Caco-2 (cell line): Measurements from ENCODE around the gene ANKLE1. TPM values are rescaled to one million over a fixed set of nuclear protein-coding genes. Genes with fewer than 3 reads are reported as not detected.

Experiments used
- BruUV-seq: library from RNA; stranded (reverse); fragments of 400-500 nt; replicated peaks from 2 replicates; lab custom pipeline; 2021; lab: Mats Ljungman, UMichigan
- CTCF ChIA-PET: fragments of 300-600 bp; sonication (Branson Sonifier 250); formaldehyde crosslinking; loops from one replicate; lab custom pipeline; 2022; ENCODE audit warnings: antibody characterized with exemption; lab: Charles Lee
- POLR2A ChIA-PET: fragments of 300-600 bp; sonication (Branson Sonifier 250); formaldehyde crosslinking; loops from one replicate; lab custom pipeline; 2022; ENCODE audit warnings: antibody characterized with exemption; lab: Charles Lee
- DNase-seq, 2 experiments: peaks; one replicate each; pipeline versions ENCODE4 v3.0.0 to v3.0.0-alpha.2; 2020 to 2022
- H3K27me3 ChIP-seq: replicated peaks from 2 replicates; pipeline ENCODE4 v1.6.0; 2011; ENCODE audit warnings: low read length; ENCODE audit not compliant: control insufficient read depth, insufficient read depth
- H3K36me3 ChIP-seq: 2 replicates; pipeline ENCODE4 v1.5.1; 2011; ENCODE audit warnings: low read length; ENCODE audit not compliant: control insufficient read depth, insufficient read depth
- H3K4me1 ChIP-seq: fragments of 250-450 bp; sonication (Bioruptor Pico); 2 replicates; pipeline ENCODE4 v1.5.1; 2020; ENCODE audit warnings: mild to moderate bottlenecking
- H3K4me3 ChIP-seq: 2 replicates; pipeline ENCODE4 v1.5.1; 2011; ENCODE audit warnings: low read depth, mild to moderate bottlenecking, control low read depth, low read length
- H3K9me3 ChIP-seq: fragments of 250-450 bp; sonication (Bioruptor Pico); 2 replicates; pipeline ENCODE4 v1.5.1; 2020; ENCODE audit warnings: mild to moderate bottlenecking, moderate library complexity
- H3K27ac Mint-ChIP-seq: one replicate; pipeline ENCODE4 v1.8.0; 2022; ENCODE audit warnings: mixed read lengths; ENCODE audit not compliant: unreplicated experiment
- H3K27me3 Mint-ChIP-seq: one replicate; pipeline ENCODE4 v1.8.0; 2022; ENCODE audit warnings: mixed read lengths; ENCODE audit not compliant: insufficient read depth, unreplicated experiment
- H3K36me3 Mint-ChIP-seq: one replicate; pipeline ENCODE4 v1.8.0; 2022; ENCODE audit warnings: mild to moderate bottlenecking, mixed read lengths; ENCODE audit not compliant: insufficient read depth, unreplicated experiment
- H3K4me1 Mint-ChIP-seq: one replicate; pipeline ENCODE4 v1.8.0; 2022; ENCODE audit warnings: low read depth, mixed read lengths; ENCODE audit not compliant: unreplicated experiment
- H3K4me3 Mint-ChIP-seq: one replicate; pipeline ENCODE4 v1.8.0; 2022; ENCODE audit warnings: mild to moderate bottlenecking, moderate library complexity, mixed read lengths; ENCODE audit not compliant: unreplicated experiment
- H3K9me3 Mint-ChIP-seq: one replicate; pipeline ENCODE4 v1.8.0; 2022; ENCODE audit warnings: mixed read lengths; ENCODE audit not compliant: unreplicated experiment
- intact Hi-C: fragments of 100-400 bp; cut with micrococcal nuclease; formaldehyde crosslinking; loops from one replicate; pipeline ENCODE4 v1.10.0; 2022; ENCODE audit not compliant: unreplicated experiment
- total RNA-seq: library from RNA; stranded (reverse); gene quantifications from 2 replicates; pipeline ENCODE4 v1.2.3, GENCODE V29; 2022
- TF ChIP-seq, protein P1 (sequence below), 2 experiments: fragments of 200-600 bp in 1 of 2; IDR thresholded peaks; 1 replicate in 1 of 2; 2 replicates in 1 of 2; pipeline versions ENCODE4 v1.5.1 to v1.8.0; 2011 to 2022; ENCODE audit warnings: antibody characterized with exemption in 1 of 2, control low read depth in 1 of 2, inconsistent platforms in 1 of 2, low read depth in 1 of 2, low read length in 1 of 2, mild to moderate bottlenecking in 1 of 2, moderate library complexity in 1 of 2; ENCODE audit not compliant: insufficient read depth in 1 of 2, severe bottlenecking in 1 of 2, unreplicated experiment in 1 of 2

Gene ANKLE1
- total RNA-seq, 1 experiment from 2014 or later: 14.3 TPM

GRCh38 chr19:17289489-17289888 is 7.8 kb downstream of the ANKLE1 start:
- TF ChIP-seq, protein P1, sequence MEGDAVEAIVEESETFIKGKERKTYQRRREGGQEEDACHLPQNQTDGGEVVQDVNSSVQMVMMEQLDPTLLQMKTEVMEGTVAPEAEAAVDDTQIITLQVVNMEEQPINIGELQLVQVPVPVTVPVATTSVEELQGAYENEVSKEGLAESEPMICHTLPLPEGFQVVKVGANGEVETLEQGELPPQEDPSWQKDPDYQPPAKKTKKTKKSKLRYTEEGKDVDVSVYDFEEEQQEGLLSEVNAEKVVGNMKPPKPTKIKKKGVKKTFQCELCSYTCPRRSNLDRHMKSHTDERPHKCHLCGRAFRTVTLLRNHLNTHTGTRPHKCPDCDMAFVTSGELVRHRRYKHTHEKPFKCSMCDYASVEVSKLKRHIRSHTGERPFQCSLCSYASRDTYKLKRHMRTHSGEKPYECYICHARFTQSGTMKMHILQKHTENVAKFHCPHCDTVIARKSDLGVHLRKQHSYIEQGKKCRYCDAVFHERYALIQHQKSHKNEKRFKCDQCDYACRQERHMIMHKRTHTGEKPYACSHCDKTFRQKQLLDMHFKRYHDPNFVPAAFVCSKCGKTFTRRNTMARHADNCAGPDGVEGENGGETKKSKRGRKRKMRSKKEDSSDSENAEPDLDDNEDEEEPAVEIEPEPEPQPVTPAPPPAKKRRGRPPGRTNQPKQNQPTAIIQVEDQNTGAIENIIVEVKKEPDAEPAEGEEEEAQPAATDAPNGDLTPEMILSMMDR (IDR thresholded peaks at IDR 0.05; ENCODE audit: insufficient read depth in 1 of 2, low read depth in 1 of 2, low read length in 1 of 2, severe bottlenecking in 1 of 2, unreplicated experiment in 1 of 2): no peak
- no peaks in the 10 kb centered on the region for H3K9me3 Mint-ChIP-seq
- H3K36me3 ChIP-seq: peaks cover 1% of the 10 kb centered on the region; the same call in 1 of the 2 replicates
- H3K4me3 ChIP-seq: no peak overlapping the region
- POLR2A ChIA-PET: no interaction called here
- H3K4me3 Mint-ChIP-seq: no peak overlapping the region
- no peaks in the 10 kb centered on the region for H3K27me3 ChIP-seq
- peaks cover 5% of the 10 kb centered on the region for H3K4me1 Mint-ChIP-seq
- H3K27ac Mint-ChIP-seq: no peak overlapping the region
- peaks cover 7% of the 10 kb centered on the region for H3K36me3 Mint-ChIP-seq
- no TSS peak for BruUV-seq
- DNase-seq: peak; percentile 81 to 86
- intact Hi-C loops: no loop called here
- peaks cover 11% of the 10 kb centered on the region; the same call in 1 of the 2 replicates for H3K4me1 ChIP-seq
- H3K9me3 ChIP-seq: no peaks in the 10 kb centered on the region
- no peaks in the 10 kb centered on the region for H3K27me3 Mint-ChIP-seq
- CTCF ChIA-PET: no interaction called here

- H3K27me3 ChIP-seq: no peaks in the 10 kb centered on the region
- BruUV-seq: no TSS peak
- intact Hi-C loops: loop anchor here (1.0 to 5.0 kb wide), 3 partner anchors 13 to 98 kb away; partner anchors contain the start of gene MRPL34
Measured at GRCh38 chr19:17292301-17293074, 10.8 kb downstream of the ANKLE1 start.

DNA sequence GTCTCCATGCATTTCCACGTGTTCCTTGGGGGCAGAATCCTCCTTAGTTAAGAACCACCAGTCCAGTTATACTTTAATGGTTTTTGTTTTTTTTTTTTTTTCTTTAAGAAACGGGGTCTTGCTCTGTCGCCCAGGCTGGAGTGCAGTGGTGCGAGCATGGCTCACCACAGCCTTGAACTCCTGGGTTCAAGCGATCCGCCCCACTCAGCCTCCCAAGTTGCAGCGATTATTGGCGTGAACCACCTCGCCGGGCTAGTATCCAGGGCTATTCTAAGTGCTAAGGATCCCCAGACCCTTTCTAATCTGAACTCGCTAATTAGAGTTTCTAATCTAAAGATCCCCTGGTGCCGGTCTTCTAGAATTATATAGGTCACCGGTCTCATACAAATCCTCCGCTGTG is 11.9 kb downstream of the ANKLE1 start:
- intact Hi-C loops: loop anchor here (2.0 to 5.0 kb wide), 2 partner anchors 34 to 97 kb away; no protein-coding TSS in a partner anchor
- CTCF ChIA-PET: interaction anchor here (0.6 to 1.8 kb wide), 6 partner anchors 9 to 112 kb away, joined by 3 to 44 read pairs (median 5); partner anchors contain the start of genes ABHD8, BST2, MRPL34 and USHBP1
- H3K36me3 Mint-ChIP-seq: peaks cover 27% of the 10 kb centered on the region
- no peaks in the 10 kb centered on the region for H3K4me1 Mint-ChIP-seq
- H3K4me3 ChIP-seq: no peak overlapping the region; the same call in 1 of the 2 replicates
- H3K27me3 Mint-ChIP-seq: no peaks in the 10 kb centered on the region
- no peaks in the 10 kb centered on the region for H3K27me3 ChIP-seq
- BruUV-seq: TSS peak; percentile 28
- no peaks in the 10 kb centered on the region for H3K4me1 ChIP-seq
- peaks cover 5% of the 10 kb centered on the region; the same call in 1 of the 2 replicates for H3K9me3 ChIP-seq
- POLR2A ChIA-PET: interaction anchor here (1.6 kb wide), 1 partner anchor 12 kb away, joined by 12 read pairs; the partner anchor contains the start of gene MRPL34
- no peak for DNase-seq
- H3K9me3 Mint-ChIP-seq: no peaks in the 10 kb centered on the region
- TF ChIP-seq, protein P1 (IDR thresholded peaks at IDR 0.05; ENCODE audit: insufficient read depth in 1 of 2, low read depth in 1 of 2, low read length in 1 of 2, severe bottlenecking in 1 of 2, unreplicated experiment in 1 of 2): no peak
- H3K4me3 Mint-ChIP-seq: no peak overlapping the region
- peaks cover 3% of the 10 kb centered on the region; the same call in 1 of the 2 replicates for H3K36me3 ChIP-seq
- no peak overlapping the region for H3K27ac Mint-ChIP-seq

More at GRCh38 chr19:17292301-17293074, 10.8 kb downstream of the ANKLE1 start:
- POLR2A ChIA-PET: interaction anchor here (0.6 to 1.6 kb wide), 6 partner anchors 13 to 608 kb away, joined by 3 to 12 read pairs (median 6); partner anchors contain the start of genes BABAM1, DDA1, MRPL34 and OCEL1
- peak overlapping the region; percentile 70 for H3K4me3 ChIP-seq
- H3K4me1 Mint-ChIP-seq: no peaks in the 10 kb centered on the region
- H3K9me3 Mint-ChIP-seq: no peaks in the 10 kb centered on the region
- peak overlapping the region; percentile 84 for H3K27ac Mint-ChIP-seq
- H3K4me1 ChIP-seq: no peaks in the 10 kb centered on the region
- no peaks in the 10 kb centered on the region for H3K27me3 Mint-ChIP-seq
- TF ChIP-seq, protein P1 (IDR thresholded peaks at IDR 0.05; ENCODE audit: insufficient read depth in 1 of 2, low read depth in 1 of 2, low read length in 1 of 2, severe bottlenecking in 1 of 2, unreplicated experiment in 1 of 2): peak; percentile 68 to 77
- H3K36me3 ChIP-seq: peaks cover 1% of the 10 kb centered on the region; the same call in 1 of the 2 replicates
- H3K36me3 Mint-ChIP-seq: peaks cover 27% of the 10 kb centered on the region
- CTCF ChIA-PET: interaction anchor here (0.6 to 1.8 kb wide), 19 partner anchors 10 to 987 kb away, joined by 3 to 44 read pairs (median 3); partner anchors contain the start of genes ABHD8, DDA1, MRPL34 and OCEL1
- peak overlapping the region; percentile 83 for H3K4me3 Mint-ChIP-seq
- DNase-seq: peak; percentile 91 to 92
- no peaks in the 10 kb centered on the region for H3K9me3 ChIP-seq
